Tibial nerve (tissue), 4 donors: Measurements from ENCODE around the gene DLX6.

Source experiments
- EP300 ChIP-seq, 2 donors: sonication (generic); formaldehyde crosslinking; IDR thresholded peaks; one replicate each; pipeline ENCODE4 v1.6.1; 2017; ENCODE audit warnings: antibody characterized with exemption in 2 of 2, mild to moderate bottlenecking in 1 of 2
- POLR2A ChIP-seq, 2 donors: fragments of 450-650 bp; IDR thresholded peaks; one replicate each; pipeline ENCODE4 v1.6.1; 2017; ENCODE audit warnings: antibody characterized with exemption in 2 of 2, mild to moderate bottlenecking in 2 of 2, moderate library complexity in 2 of 2
- TF ChIP-seq, protein P1 (sequence below), 5 experiments: fragments of 200-600 bp in 3 of 5; fragments of 450-650 bp in 2 of 5; sonication (generic) in 3 of 5; IDR thresholded peaks; one replicate each; pipeline ENCODE4 v1.5.1; 2016 to 2019; ENCODE audit warnings: antibody characterized with exemption in 5 of 5, mild to moderate bottlenecking in 3 of 5, moderate library complexity in 2 of 5

DNA sequence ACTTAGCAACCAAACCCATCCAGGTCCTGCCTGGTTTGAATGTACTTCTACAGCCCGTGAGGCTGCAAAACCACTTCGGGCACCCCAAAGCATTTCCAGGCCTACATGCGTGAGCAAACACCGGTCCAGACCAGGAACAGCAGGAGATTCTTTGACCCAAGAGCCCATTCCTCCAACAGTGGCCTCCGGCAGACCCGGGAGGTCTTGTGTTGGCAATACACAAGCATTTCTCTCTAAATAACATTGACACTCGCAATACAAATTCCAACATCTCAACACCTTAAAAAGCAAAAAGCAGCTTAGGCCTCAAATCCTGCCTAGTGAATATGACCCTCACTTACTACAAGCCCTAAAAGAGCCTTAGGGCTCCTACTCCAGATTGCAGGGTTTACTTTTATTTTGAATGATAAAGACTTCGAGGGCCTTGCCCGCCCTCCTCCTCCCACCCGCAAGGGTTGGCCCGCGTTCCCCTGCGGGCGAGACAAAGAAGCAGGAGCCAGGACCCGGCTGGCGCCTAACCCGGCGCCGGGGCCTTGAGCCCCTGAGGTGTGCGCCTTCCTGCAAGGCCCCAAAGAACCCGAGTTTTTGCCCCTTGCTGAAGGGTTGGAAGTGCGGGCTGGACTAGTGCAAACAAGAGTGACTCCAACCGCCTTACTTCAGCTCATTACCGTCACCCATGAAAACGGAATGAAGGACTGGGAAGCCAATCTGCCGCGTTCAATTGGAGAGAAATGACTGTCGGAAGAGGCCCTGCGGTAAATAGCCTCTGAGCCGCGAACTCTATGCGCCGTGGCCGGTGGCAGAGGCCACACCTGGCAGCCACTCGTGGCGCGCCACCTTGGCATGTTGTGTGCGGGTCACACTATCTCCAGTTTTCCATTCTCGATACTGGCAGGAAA is 3.4 kb upstream of the DLX6 start:
- TF ChIP-seq, protein P1, sequence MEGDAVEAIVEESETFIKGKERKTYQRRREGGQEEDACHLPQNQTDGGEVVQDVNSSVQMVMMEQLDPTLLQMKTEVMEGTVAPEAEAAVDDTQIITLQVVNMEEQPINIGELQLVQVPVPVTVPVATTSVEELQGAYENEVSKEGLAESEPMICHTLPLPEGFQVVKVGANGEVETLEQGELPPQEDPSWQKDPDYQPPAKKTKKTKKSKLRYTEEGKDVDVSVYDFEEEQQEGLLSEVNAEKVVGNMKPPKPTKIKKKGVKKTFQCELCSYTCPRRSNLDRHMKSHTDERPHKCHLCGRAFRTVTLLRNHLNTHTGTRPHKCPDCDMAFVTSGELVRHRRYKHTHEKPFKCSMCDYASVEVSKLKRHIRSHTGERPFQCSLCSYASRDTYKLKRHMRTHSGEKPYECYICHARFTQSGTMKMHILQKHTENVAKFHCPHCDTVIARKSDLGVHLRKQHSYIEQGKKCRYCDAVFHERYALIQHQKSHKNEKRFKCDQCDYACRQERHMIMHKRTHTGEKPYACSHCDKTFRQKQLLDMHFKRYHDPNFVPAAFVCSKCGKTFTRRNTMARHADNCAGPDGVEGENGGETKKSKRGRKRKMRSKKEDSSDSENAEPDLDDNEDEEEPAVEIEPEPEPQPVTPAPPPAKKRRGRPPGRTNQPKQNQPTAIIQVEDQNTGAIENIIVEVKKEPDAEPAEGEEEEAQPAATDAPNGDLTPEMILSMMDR (IDR thresholded peaks at IDR 0.05), result no peak
- TF ChIP-seq POLR2A (IDR thresholded peaks at IDR 0.05), result no peak
- TF ChIP-seq EP300 (IDR thresholded peaks at IDR 0.05), result no peak
